PC-9 (cell line): ENCODE results near the gene PLA2R1.

ENCODE experiments used
- CTCF ChIP-seq: fragments of 200-600 bp; sonication (generic); conservative IDR thresholded peaks from 2 replicates; pipeline ENCODE4 v1.6.1; 2017; ENCODE audit warnings: mixed run types, antibody characterized with exemption, mild to moderate bottlenecking, moderate library complexity
- EZH2 ChIP-seq: fragments of 200-600 bp; sonication (generic); IDR thresholded peaks from 2 replicates; pipeline ENCODE4 v1.8.0; 2017; ENCODE audit warnings: antibody characterized with exemption, low read depth

GRCh38 chr2:160005908-160006307, 56.5 kb downstream of the PLA2R1 start:
- no peak for TF ChIP-seq CTCF
- TF ChIP-seq EZH2, result no peak
